A549 (cell line): ENCODE results near the gene FUS. TPM values are rescaled to one million over a fixed set of nuclear protein-coding genes. Genes with fewer than 3 reads are reported as not detected.

Experiments
- ATAC-seq, 2 experiments: fragments of 200-7000 bp in 1 of 2; fragments of >200 bp in 1 of 2; cut with Nextera tagmentation in 1 of 2; cut with Tn5 transposase in 1 of 2; 3 replicates each; pipeline versions ENCODE4 v1.8.0 to v1.9.1; 2018 to 2020; ENCODE audit warnings: mild to moderate bottlenecking in 1 of 2, moderate library complexity in 1 of 2
- CTCF ChIA-PET: fragments of 300-600 bp; sonication (Branson Sonifier 250); formaldehyde crosslinking; extraction: SDS; loops from one replicate; lab custom pipeline; 2021; ENCODE audit warnings: antibody characterized with exemption, inconsistent platforms; lab: Yijun Ruan, JAX
- POLR2A ChIA-PET: fragments of 350-600 bp; formaldehyde crosslinking; extraction: SDS; loops from one replicate; lab custom pipeline; 2021; ENCODE audit warnings: antibody characterized with exemption, inconsistent platforms; lab: Yijun Ruan, JAX
- DNase-seq, 2 experiments: peaks; one replicate each; pipeline versions ENCODE4 v3.0.0 to v3.0.0-alpha.2; 2011 to 2016; ENCODE audit warnings: low read depth in 1 of 2, low spot score in 1 of 2
- FAIRE-seq: peaks from 2 replicates; lab custom pipeline; 2011; peaks lifted over from hg19 to GRCh38; lab: Jason Lieb, UNC
- H3K27ac ChIP-seq, 2 experiments: fragments of >200 bp; sonication (Bioruptor Twin); formaldehyde crosslinking; 3 replicates each; pipeline ENCODE4 v1.5.1; 2016 to 2017
- H3K4me1 ChIP-seq: fragments of >200 bp; sonication (Bioruptor Twin); formaldehyde crosslinking; 3 replicates; pipeline ENCODE4 v1.6.1; 2016
- H3K4me2 ChIP-seq: fragments of >200 bp; sonication (Bioruptor Twin); formaldehyde crosslinking; 3 replicates; pipeline ENCODE4 v1.6.1; 2016
- H3K4me3 ChIP-seq: fragments of >200 bp; sonication (Bioruptor Twin); formaldehyde crosslinking; 3 replicates; pipeline ENCODE4 v1.5.1; 2016
- H3K9me3 ChIP-seq: fragments of >200 bp; sonication (Bioruptor Twin); formaldehyde crosslinking; 3 replicates; pipeline ENCODE4 v1.6.1; 2016
- CHD2 ChIP-seq: fragments of 150-350 bp; IDR thresholded peaks from 2 replicates; pipeline ENCODE4 v1.6.1; 2014; ENCODE audit warnings: low read length; ENCODE audit not compliant: partially characterized antibody
- EHF ChIP-seq: fragments of 250-450 bp; sonication (Bioruptor Pico); IDR thresholded peaks from 2 replicates; pipeline ENCODE4 v1.5.0; 2020; ENCODE audit warnings: mild to moderate bottlenecking
- ESRRA ChIP-seq: fragments of 150-350 bp; IDR thresholded peaks from 2 replicates; pipeline ENCODE4 v1.6.1; 2014; ENCODE audit warnings: mild to moderate bottlenecking, low read length, borderline replicate concordance
- FOSB ChIP-seq: fragments of 250-450 bp; sonication (Bioruptor Pico); IDR thresholded peaks from 2 replicates; pipeline ENCODE4 v1.5.0; 2020; ENCODE audit warnings: mild to moderate bottlenecking, moderate library complexity
- HEYL ChIP-seq: fragments of 250-450 bp; sonication (Bioruptor Pico); IDR thresholded peaks from 2 replicates; pipeline ENCODE4 v1.8.0; 2021; ENCODE audit warnings: mild to moderate bottlenecking, moderate library complexity
- KDM1A ChIP-seq: fragments of 200-600 bp; sonication (generic); IDR thresholded peaks from 2 replicates; pipeline ENCODE4 v1.6.1; 2016; ENCODE audit warnings: low read depth, mild to moderate bottlenecking
- MYC ChIP-seq: IDR thresholded peaks from 2 replicates; pipeline ENCODE4 v1.6.1; 2012; ENCODE audit warnings: mild to moderate bottlenecking, inconsistent platforms, low read length, improper control_type of control experiment, borderline replicate concordance
- NPAS2 ChIP-seq: fragments of 250-450 bp; sonication (Bioruptor Pico); IDR thresholded peaks from 2 replicates; pipeline ENCODE4 v1.8.0; 2022; ENCODE audit warnings: mild to moderate bottlenecking, moderate library complexity, borderline replicate concordance
- RAD21 ChIP-seq, 2 experiments: fragments of >200 bp in 1 of 2; sonication (Bioruptor Twin) in 1 of 2; formaldehyde crosslinking in 1 of 2; IDR thresholded peaks in 1 of 2; conservative IDR thresholded peaks in 1 of 2; 2 replicates in 1 of 2; 3 replicates in 1 of 2; pipeline ENCODE4 v1.6.1; 2012 to 2018; ENCODE audit warnings: inconsistent platforms in 1 of 2
- RARB ChIP-seq: fragments of 250-450 bp; sonication (Bioruptor Pico); IDR thresholded peaks from 2 replicates; pipeline ENCODE4 v1.8.0; 2021; ENCODE audit warnings: mild to moderate bottlenecking, moderate library complexity
- RCOR1 ChIP-seq: fragments of 150-350 bp; IDR thresholded peaks from 2 replicates; pipeline ENCODE4 v1.6.1; 2014; ENCODE audit warnings: antibody characterized with exemption, low read length, low read depth
- REST ChIP-seq: fragments of 200-600 bp; sonication (generic); IDR thresholded peaks from 2 replicates; pipeline ENCODE4 v1.6.1; 2016; ENCODE audit warnings: antibody characterized with exemption, mild to moderate bottlenecking, moderate library complexity
- RFX5 ChIP-seq: fragments of 450-650 bp; IDR thresholded peaks from 2 replicates; pipeline ENCODE4 v1.7.1; 2014; ENCODE audit warnings: antibody characterized with exemption, mild to moderate bottlenecking, moderate library complexity
- RNF2 ChIP-seq: fragments of 200-600 bp; sonication (generic); IDR thresholded peaks from 2 replicates; pipeline ENCODE4 v1.6.1; 2016; ENCODE audit warnings: low read depth, mild to moderate bottlenecking, antibody characterized with exemption, moderate library complexity, borderline replicate concordance
- SREBF2 ChIP-seq: fragments of 450-650 bp; IDR thresholded peaks from 2 replicates; pipeline ENCODE4 v1.6.1; 2014; ENCODE audit warnings: mild to moderate bottlenecking, moderate library complexity
- TFCP2L1 ChIP-seq: fragments of 250-450 bp; sonication (Bioruptor Pico); IDR thresholded peaks from 2 replicates; pipeline ENCODE4 v1.5.0; 2021; ENCODE audit warnings: mild to moderate bottlenecking
- TP53 ChIP-seq: fragments of 250-450 bp; sonication (Bioruptor Pico); IDR thresholded peaks from 2 replicates; pipeline ENCODE4 v1.5.0; 2021; ENCODE audit warnings: mild to moderate bottlenecking, moderate library complexity
- ZFP36 ChIP-seq: fragments of 450-650 bp; IDR thresholded peaks from 2 replicates; pipeline ENCODE4 v1.6.1; 2014; ENCODE audit warnings: borderline replicate concordance; ENCODE audit not compliant: partially characterized antibody
- ZNF302 ChIP-seq: fragments of 250-450 bp; sonication (Bioruptor Pico); IDR thresholded peaks from 2 replicates; pipeline ENCODE4 v1.9.0; 2021; ENCODE audit warnings: inconsistent platforms, mild to moderate bottlenecking, moderate library complexity
- ZSCAN20 ChIP-seq: fragments of 250-450 bp; sonication (Bioruptor Pico); IDR thresholded peaks from 2 replicates; pipeline ENCODE4 v1.8.0; 2022; ENCODE audit warnings: mild to moderate bottlenecking, moderate library complexity
- WGBS: methylation state at CpG from one replicate; pipeline ENCODE4 v1.1.6; 2017; ENCODE audit errors: missing lambda C conversion rate; 5-methylcytosine and 5-hydroxymethylcytosine counted together
- polyA plus RNA-seq, 4 experiments: library from polyadenylated mRNA; depleted of rRNA in 3 of 4; stranded (reverse); fragments of >200 nt; fragmentation: RNase III in 1 of 4; extraction: RNeasy Plus Mini Kit Qiagen cat#74134 plus additional on column Dnase treatment in 1 of 4; gene quantifications; 2 replicates in 3 of 4; 3 replicates in 1 of 4; pipeline ENCODE4 v1.2.3, GENCODE V29; 2011 to 2017
- TF ChIP-seq, protein P1 (sequence below): IDR thresholded peaks from 2 replicates; pipeline ENCODE4 v1.6.1; 2012
- TF ChIP-seq, protein P2 (sequence below): fragments of 150-350 bp; IDR thresholded peaks from 2 replicates; pipeline ENCODE4 v1.6.1; 2014; ENCODE audit warnings: low read depth, mild to moderate bottlenecking, low read length
- TF ChIP-seq, protein P3 (sequence below): fragments of >200 bp; sonication (Bioruptor Twin); formaldehyde crosslinking; IDR thresholded peaks from 3 replicates; pipeline ENCODE4 v1.6.1; 2016

Gene FUS
- polyA plus RNA-seq, 2 of the 4 experiments (the other 2 are of a cell fraction): 224 to 740 TPM

- no peak overlapping the region for H3K4me3 ChIP-seq
- H3K9me3 ChIP-seq: no peaks in the 10 kb centered on the region
- no peaks in the 10 kb centered on the region for H3K4me1 ChIP-seq
- DNase-seq (no peak), ATAC-seq (no peak), FAIRE-seq (no peak)
- ChIA-PET CTCF (interaction anchor here (0.8 to 1.3 kb wide), 2 partner anchors 83 to 108 kb away, joined by 3 to 4 read pairs; no protein-coding TSS in a partner anchor), POLR2A (no interaction called here)
- no peak overlapping the region for H3K4me2 ChIP-seq
- WGBS: 86% methylated on average over 3 of the region's 3 CpGs
- no peak overlapping the region for H3K27ac ChIP-seq
- TF ChIP-seq, protein P1, sequence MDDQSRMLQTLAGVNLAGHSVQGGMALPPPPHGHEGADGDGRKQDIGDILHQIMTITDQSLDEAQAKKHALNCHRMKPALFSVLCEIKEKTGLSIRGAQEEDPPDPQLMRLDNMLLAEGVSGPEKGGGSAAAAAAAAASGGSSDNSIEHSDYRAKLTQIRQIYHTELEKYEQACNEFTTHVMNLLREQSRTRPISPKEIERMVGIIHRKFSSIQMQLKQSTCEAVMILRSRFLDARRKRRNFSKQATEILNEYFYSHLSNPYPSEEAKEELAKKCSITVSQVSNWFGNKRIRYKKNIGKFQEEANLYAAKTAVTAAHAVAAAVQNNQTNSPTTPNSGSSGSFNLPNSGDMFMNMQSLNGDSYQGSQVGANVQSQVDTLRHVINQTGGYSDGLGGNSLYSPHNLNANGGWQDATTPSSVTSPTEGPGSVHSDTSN: no peak
- TF ChIP-seq SREBF2: no peak
- TF ChIP-seq ZSCAN20: no peak
- TF ChIP-seq, protein P2, sequence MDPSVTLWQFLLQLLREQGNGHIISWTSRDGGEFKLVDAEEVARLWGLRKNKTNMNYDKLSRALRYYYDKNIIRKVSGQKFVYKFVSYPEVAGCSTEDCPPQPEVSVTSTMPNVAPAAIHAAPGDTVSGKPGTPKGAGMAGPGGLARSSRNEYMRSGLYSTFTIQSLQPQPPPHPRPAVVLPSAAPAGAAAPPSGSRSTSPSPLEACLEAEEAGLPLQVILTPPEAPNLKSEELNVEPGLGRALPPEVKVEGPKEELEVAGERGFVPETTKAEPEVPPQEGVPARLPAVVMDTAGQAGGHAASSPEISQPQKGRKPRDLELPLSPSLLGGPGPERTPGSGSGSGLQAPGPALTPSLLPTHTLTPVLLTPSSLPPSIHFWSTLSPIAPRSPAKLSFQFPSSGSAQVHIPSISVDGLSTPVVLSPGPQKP: no peak
- TF ChIP-seq NPAS2 (CRISPR knock-in tag): no peak
- TF ChIP-seq RARB (CRISPR knock-in tag): no peak
- TF ChIP-seq FOSB (CRISPR knock-in tag): no peak
- TF ChIP-seq ZNF302 (CRISPR knock-in tag): no peak
Observed at GRCh38 chr16:31225193-31225592, 45.3 kb downstream of the FUS start.

GRCh38 chr16:31228206-31228605, 48.3 kb downstream of the FUS start:
- ChIA-PET CTCF (interaction anchor here (1.0 to 1.2 kb wide), 3 partner anchors 19 to 105 kb away, joined by 3 to 6 read pairs (median 3); no protein-coding TSS in a partner anchor), POLR2A (no interaction called here)
- DNase-seq: no peak
- TF ChIP-seq KDM1A (no peak), FOSB (CRISPR knock-in tag) (no peak), REST (no peak), ESRRA (no peak), RCOR1 (no peak), RAD21 (conservative IDR thresholded peaks at IDR 0.05 in 1 of 2, IDR thresholded peaks at IDR 0.05 in 1 of 2) (no peak), TP53 (CRISPR knock-in tag) (no peak), HEYL (CRISPR knock-in tag) (no peak), ZFP36 (no peak), TFCP2L1 (CRISPR knock-in tag) (no peak), RFX5 (no peak), ZSCAN20 (no peak), EHF (CRISPR knock-in tag) (no peak), CHD2 (no peak), RNF2 (no peak), MYC (no peak)
- TF ChIP-seq, protein P3, sequence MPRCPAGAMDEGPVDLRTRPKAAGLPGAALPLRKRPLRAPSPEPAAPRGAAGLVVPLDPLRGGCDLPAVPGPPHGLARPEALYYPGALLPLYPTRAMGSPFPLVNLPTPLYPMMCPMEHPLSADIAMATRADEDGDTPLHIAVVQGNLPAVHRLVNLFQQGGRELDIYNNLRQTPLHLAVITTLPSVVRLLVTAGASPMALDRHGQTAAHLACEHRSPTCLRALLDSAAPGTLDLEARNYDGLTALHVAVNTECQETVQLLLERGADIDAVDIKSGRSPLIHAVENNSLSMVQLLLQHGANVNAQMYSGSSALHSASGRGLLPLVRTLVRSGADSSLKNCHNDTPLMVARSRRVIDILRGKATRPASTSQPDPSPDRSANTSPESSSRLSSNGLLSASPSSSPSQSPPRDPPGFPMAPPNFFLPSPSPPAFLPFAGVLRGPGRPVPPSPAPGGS: no peak
- H3K9me3 ChIP-seq: no peaks in the 10 kb centered on the region
- FAIRE-seq: no peak
- no peak overlapping the region for H3K27ac ChIP-seq
- 95% methylated on average over 4 of the region's 4 CpGs for WGBS
- no peak overlapping the region for H3K4me3 ChIP-seq
- peak in 1 of 2 experiments; percentile 48; a peak in 2 of 6 replicates for ATAC-seq
- no peak overlapping the region for H3K4me2 ChIP-seq
- no peaks in the 10 kb centered on the region for H3K4me1 ChIP-seq
